ENCODE data around the gene HAND2. TPM values are rescaled to one million over a fixed set of nuclear protein-coding genes. Genes with fewer than 3 reads are reported as not detected.

Gene HAND2
- total RNA-seq, 2 donors from 2014 or later: 86.3 to 108 TPM

GRCh38 chr4:173524218-173525117, 5.6 kb downstream of the HAND2 start:
- TF ChIP-seq, protein P1, sequence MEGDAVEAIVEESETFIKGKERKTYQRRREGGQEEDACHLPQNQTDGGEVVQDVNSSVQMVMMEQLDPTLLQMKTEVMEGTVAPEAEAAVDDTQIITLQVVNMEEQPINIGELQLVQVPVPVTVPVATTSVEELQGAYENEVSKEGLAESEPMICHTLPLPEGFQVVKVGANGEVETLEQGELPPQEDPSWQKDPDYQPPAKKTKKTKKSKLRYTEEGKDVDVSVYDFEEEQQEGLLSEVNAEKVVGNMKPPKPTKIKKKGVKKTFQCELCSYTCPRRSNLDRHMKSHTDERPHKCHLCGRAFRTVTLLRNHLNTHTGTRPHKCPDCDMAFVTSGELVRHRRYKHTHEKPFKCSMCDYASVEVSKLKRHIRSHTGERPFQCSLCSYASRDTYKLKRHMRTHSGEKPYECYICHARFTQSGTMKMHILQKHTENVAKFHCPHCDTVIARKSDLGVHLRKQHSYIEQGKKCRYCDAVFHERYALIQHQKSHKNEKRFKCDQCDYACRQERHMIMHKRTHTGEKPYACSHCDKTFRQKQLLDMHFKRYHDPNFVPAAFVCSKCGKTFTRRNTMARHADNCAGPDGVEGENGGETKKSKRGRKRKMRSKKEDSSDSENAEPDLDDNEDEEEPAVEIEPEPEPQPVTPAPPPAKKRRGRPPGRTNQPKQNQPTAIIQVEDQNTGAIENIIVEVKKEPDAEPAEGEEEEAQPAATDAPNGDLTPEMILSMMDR (IDR thresholded peaks at IDR 0.05): no peak
- Histone ChIP-seq H3K36me3 (peaks cover 9% of the 10 kb centered on the region), H3K27ac (peak overlapping the region; percentile 94 to 97), H3K27me3 (no peaks in the 10 kb centered on the region), H3K4me3 (peak overlapping the region; percentile 56 to 76), H3K4me1 (peaks cover 0 to 31% of the 10 kb centered on the region in 2 donors), H3K9me3 (no peaks in the 10 kb centered on the region)
- no peak for DNase-seq (ENCODE audit: low spot score)

DNA sequence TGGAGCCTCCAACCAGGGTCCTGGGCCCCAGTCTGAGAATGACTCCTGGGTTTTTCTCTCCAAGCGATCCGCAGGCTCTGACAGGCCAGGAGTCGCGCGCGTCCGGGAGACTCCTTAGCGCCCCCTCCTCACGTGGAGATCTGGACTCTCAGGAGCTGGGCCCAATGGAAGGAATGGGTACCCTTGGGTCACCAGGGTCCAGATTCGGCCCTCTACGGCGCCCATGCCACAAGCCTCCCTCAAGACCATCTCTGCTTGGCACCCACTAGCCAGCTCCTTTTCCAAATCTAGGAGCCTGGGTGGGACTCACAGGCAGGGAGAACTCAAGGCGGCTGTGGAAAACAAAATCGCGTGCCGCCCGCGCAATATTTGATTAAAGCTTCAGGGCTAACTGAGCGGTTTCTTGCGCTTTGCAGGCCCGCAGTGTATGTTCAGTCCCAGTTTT, 7.1 kb downstream of the HAND2 start:
- no peaks in the 10 kb centered on the region for H3K27me3 ChIP-seq
- peaks cover 0 to 39% of the 10 kb centered on the region in 2 donors for H3K4me1 ChIP-seq
- H3K4me3 ChIP-seq: peak overlapping the region; percentile 56 to 76
- no peak for DNase-seq (ENCODE audit: low spot score)
- peaks cover 9% of the 10 kb centered on the region for H3K36me3 ChIP-seq
- H3K9me3 ChIP-seq: no peaks in the 10 kb centered on the region
- TF ChIP-seq, protein P1 (IDR thresholded peaks at IDR 0.05): no peak
- H3K27ac ChIP-seq: peak overlapping the region; percentile 94 to 97

DNA sequence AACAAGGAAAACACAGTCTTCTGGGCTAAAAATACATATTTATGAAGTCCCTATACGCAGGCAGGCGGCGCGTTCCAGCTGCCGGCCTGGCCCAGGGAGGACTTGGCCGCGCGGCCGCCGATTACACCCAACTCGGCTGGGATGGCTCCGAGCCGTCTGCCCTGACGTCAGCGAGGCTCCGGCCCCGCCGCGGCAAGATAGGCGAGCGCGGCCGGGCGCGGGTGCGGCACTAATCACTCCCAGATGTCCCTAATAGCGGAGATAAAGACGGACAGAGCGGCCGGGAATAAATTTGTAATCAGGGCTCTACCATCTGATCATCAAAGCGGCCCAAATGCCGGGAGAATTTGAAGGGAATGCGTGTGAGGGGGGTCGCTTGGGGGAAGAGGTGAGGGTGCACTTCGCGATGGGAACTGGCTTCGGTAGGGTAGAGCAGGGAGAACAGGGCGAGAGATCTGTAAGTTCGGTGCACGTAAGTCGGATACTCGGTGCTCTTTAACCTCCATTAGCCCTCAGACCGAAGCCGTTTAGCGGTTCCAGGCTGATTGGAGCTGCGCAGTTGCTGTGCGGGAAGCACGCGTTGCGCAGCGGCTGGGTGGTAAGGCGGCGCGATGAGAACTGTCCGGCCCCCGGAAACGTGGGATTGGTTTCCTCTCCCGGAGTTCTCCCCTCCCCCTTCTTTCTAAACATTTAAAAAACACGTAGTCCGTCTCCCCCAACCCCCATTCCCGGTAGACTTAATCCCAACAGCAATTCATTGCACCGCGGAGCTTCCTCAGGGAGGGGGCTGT, 7.7 kb downstream of the HAND2 start:
- peak; percentile 94 for DNase-seq (ENCODE audit: low spot score)
- peaks cover 9% of the 10 kb centered on the region for H3K36me3 ChIP-seq
- peak overlapping the region; percentile 94 to 97 for H3K27ac ChIP-seq
- TF ChIP-seq, protein P1 (IDR thresholded peaks at IDR 0.05): peak in 1 of 2 donors; percentile 50
- H3K4me1 ChIP-seq: peaks cover 0 to 45% of the 10 kb centered on the region in 2 donors
- no peaks in the 10 kb centered on the region for H3K27me3 ChIP-seq
- peak overlapping the region; percentile 56 to 76 for H3K4me3 ChIP-seq
- H3K9me3 ChIP-seq: no peaks in the 10 kb centered on the region

DNA sequence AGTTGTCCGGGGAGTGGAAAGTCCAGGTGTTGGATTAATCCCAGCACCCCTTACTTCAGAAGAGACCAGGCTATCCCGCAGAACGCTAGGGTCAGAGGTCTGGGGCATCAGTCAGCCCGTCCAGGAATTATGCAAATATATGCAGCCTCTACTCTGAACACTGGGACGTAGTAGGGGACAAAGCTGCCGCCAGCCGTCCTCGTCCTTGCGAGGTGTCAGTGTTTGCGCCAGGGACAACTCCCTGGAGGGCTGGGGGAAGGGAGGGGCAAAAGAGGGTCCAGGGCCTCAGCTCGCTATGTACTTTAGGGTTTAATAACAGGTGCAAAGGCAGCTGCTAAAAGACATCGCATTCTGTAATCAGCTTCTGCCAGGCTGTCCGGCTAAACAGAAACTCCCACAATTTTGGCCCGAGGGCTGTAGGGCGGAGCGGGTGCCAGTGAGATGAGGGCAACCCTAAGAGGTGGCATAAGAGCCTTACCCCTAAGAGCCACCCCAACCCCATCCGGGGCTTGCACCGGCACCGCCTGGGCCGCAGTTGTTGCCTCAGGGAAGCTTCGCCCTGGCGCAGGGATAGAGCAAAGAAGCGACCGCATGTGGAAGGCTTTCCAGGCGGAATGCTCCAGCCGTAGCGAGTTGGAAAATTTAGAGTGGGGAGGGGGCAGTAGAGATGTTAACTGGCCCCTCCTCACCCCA, 8.4 kb downstream of the HAND2 start:
- no peaks in the 10 kb centered on the region for H3K9me3 ChIP-seq
- H3K4me1 ChIP-seq: peaks cover 0 to 45% of the 10 kb centered on the region in 2 donors
- peak overlapping the region; percentile 56 to 76 for H3K4me3 ChIP-seq
- peaks cover 1% of the 10 kb centered on the region for H3K36me3 ChIP-seq
- no peak for DNase-seq (ENCODE audit: low spot score)
- H3K27me3 ChIP-seq: no peaks in the 10 kb centered on the region
- H3K27ac ChIP-seq: peak overlapping the region; percentile 94 to 97
- TF ChIP-seq, protein P1 (IDR thresholded peaks at IDR 0.05): no peak

DNA sequence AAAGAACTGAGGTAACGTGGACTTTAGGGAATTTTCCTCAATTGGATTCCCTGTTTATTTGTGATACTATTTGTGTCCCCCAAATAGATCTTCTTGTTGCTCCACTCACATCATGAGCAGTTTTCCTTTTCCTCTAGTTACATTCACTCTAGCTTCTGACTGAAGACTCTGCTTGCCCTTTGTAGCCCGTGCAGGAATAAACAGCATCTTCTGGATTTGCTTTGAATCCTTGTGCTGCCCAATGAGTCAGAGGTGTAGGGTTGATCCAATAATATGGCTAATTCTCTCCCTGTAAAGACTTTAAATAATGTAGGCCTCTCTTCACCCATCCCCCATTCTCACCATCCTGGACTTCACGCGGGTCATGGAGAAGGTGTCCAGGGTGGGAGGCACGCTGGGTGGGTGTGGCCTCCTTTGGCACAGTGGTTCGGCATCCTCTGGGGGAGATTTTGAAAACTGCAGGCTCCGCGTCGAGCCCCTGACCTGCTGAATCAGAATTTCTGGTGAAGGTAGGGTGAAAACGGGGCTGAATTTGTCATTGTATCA, 9.0 kb downstream of the HAND2 start:
- H3K9me3 ChIP-seq: no peaks in the 10 kb centered on the region
- TF ChIP-seq, protein P1 (IDR thresholded peaks at IDR 0.05): no peak
- H3K36me3 ChIP-seq: no peaks in the 10 kb centered on the region
- H3K4me3 ChIP-seq: peak overlapping the region in 1 of 2 donors; percentile 56
- H3K27me3 ChIP-seq: no peaks in the 10 kb centered on the region
- H3K4me1 ChIP-seq: peaks cover 0 to 45% of the 10 kb centered on the region in 2 donors
- DNase-seq (ENCODE audit: low spot score): no peak
- peak overlapping the region; percentile 94 to 97 for H3K27ac ChIP-seq
